Stimulated activated memory B cell treated with anti-CD40 and anti-IgM and Interleukin-4, amounts not matched to agents 10 μg/mL and 1 μg/mL and 100 μg/mL, for 72 hours (primary cell): ENCODE results near the gene CDKAL1.

Experiments
- ATAC-seq: fragments of 150-1000 bp; cut with Tn5 transposase; 2 replicates; pipeline ENCODE4 v1.10.0; 2021
- H3K27ac Mint-ChIP-seq: one replicate; pipeline ENCODE4 v1.8.0; 2022; ENCODE audit warnings: mild to moderate bottlenecking, mixed read lengths
- H3K27me3 Mint-ChIP-seq: one replicate; pipeline ENCODE4 v1.8.0; 2022; ENCODE audit warnings: mixed read lengths
- H3K36me3 Mint-ChIP-seq: one replicate; pipeline ENCODE4 v1.8.0; 2022; ENCODE audit warnings: mixed read lengths
- H3K4me1 Mint-ChIP-seq: one replicate; pipeline ENCODE4 v1.8.0; 2022; ENCODE audit warnings: mixed read lengths
- H3K4me3 Mint-ChIP-seq: one replicate; pipeline ENCODE4 v1.8.0; 2022; ENCODE audit warnings: mild to moderate bottlenecking, moderate library complexity, mixed read lengths
- H3K9me3 Mint-ChIP-seq: one replicate; pipeline ENCODE4 v1.8.0; 2022; ENCODE audit warnings: mixed read lengths

Gene CDKAL1

DNA sequence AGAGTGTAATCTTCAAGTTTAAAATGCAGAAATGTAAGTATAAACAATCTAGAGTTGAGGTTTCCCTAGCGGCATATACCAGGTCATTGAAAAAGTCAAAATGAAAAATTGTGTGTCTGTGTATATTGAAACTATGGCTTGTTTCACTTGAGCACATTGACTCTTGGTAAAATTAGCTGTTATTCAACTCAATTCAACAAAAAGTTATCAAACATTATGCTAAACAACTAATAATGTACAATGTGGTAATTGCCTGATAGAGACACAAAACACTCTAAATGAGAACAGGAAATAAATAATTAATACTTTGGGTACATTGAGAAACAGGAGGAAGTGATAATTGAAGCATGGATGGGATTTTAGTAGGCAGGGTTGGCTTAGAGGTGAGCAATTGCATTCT, 444.8 kb downstream of the CDKAL1 start:
- Mint-ChIP-seq H3K27ac (no peak overlapping the region), H3K36me3 (peaks cover 32% of the 10 kb centered on the region), H3K9me3 (peaks cover 8% of the 10 kb centered on the region), H3K27me3 (no peaks in the 10 kb centered on the region), H3K4me1 (no peaks in the 10 kb centered on the region), H3K4me3 (no peak overlapping the region)
- ATAC-seq = no peak

- Mint-ChIP-seq H3K27ac (no peak overlapping the region), H3K4me3 (no peak overlapping the region), H3K36me3 (peaks cover 57% of the 10 kb centered on the region), H3K9me3 (peaks cover 15% of the 10 kb centered on the region), H3K4me1 (no peaks in the 10 kb centered on the region), H3K27me3 (no peaks in the 10 kb centered on the region)
- ATAC-seq = no peak
Measured at GRCh38 chr6:20983961-20984360, 449.7 kb downstream of the CDKAL1 start.

GRCh38 chr6:20985821-20986220, 451.6 kb downstream of the CDKAL1 start:
- Mint-ChIP-seq H3K27me3 (no peaks in the 10 kb centered on the region), H3K4me3 (no peak overlapping the region), H3K36me3 (peaks cover 50% of the 10 kb centered on the region), H3K9me3 (peaks cover 12% of the 10 kb centered on the region), H3K4me1 (no peaks in the 10 kb centered on the region), H3K27ac (no peak overlapping the region)
- no peak for ATAC-seq

- no peaks in the 10 kb centered on the region for H3K27me3 Mint-ChIP-seq
- H3K4me3 Mint-ChIP-seq = no peak overlapping the region
- H3K4me1 Mint-ChIP-seq = peaks cover 2% of the 10 kb centered on the region
- H3K27ac Mint-ChIP-seq = no peak overlapping the region
- no peak for ATAC-seq
- peaks cover 41% of the 10 kb centered on the region for H3K36me3 Mint-ChIP-seq
- H3K9me3 Mint-ChIP-seq = no peaks in the 10 kb centered on the region
Measured at GRCh38 chr6:20991910-20992309, 457.7 kb downstream of the CDKAL1 start.

DNA sequence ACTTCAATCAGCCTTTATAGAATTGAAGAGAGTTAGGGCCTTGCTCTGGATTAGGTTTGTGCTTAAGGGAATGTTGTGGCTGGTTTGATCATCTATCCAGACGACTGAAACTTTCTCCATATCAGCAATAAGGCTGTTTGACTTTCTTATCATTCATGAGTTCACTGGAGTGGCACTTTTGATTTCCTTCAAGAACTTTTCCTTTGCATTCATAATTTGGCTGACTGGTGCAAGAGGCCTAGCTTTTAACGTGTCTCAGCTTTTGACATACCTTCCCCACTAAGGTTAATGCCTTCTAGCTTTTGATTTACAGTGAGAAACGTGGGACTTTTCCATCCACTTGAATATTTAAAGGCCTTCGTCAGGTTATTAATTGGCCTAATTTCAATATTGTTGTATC, 461.8 kb downstream of the CDKAL1 start:
- no peaks in the 10 kb centered on the region for H3K9me3 Mint-ChIP-seq
- no peak overlapping the region for H3K27ac Mint-ChIP-seq
- no peaks in the 10 kb centered on the region for H3K27me3 Mint-ChIP-seq
- no peak overlapping the region for H3K4me3 Mint-ChIP-seq
- H3K36me3 Mint-ChIP-seq = peaks cover 41% of the 10 kb centered on the region
- H3K4me1 Mint-ChIP-seq = peaks cover 16% of the 10 kb centered on the region
- no peak for ATAC-seq

DNA sequence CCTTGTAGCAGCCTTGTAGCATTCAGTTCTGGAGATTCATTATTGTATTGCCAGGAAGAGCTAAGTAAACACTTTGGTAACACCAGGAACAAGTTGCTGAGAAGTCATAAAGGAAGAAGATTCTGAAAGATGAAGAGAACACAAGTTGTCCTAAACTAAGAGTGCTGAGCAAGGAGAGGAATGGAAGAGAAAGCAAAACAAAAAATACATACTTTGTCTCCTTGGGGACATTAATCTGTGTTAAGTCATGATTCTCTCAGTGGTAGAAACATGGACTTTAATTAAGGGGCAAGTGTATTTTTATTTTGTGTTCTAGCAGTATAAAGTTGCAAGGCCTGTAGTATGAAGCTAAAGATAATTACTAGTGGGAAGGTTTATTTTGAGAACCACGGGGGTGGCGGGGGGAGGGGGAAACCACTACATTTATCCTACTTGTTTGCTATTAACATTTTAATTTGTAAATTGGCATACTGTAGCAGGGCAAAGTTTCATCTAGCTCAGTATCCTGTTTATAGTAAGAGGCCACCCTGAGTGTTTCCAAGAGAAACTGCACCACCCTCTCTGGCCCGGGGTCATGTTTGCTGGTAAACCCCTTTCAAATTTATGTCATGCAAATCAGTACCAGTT, 463.0 kb downstream of the CDKAL1 start:
- Mint-ChIP-seq H3K4me3 (no peak overlapping the region), H3K4me1 (peaks cover 16% of the 10 kb centered on the region), H3K9me3 (no peaks in the 10 kb centered on the region), H3K36me3 (peaks cover 51% of the 10 kb centered on the region), H3K27ac (no peak overlapping the region), H3K27me3 (no peaks in the 10 kb centered on the region)
- ATAC-seq = no peak

- no peaks in the 10 kb centered on the region for H3K9me3 Mint-ChIP-seq
- no peak overlapping the region for H3K27ac Mint-ChIP-seq
- ATAC-seq = no peak
- H3K4me1 Mint-ChIP-seq = peaks cover 18% of the 10 kb centered on the region
- H3K27me3 Mint-ChIP-seq = no peaks in the 10 kb centered on the region
- peaks cover 51% of the 10 kb centered on the region for H3K36me3 Mint-ChIP-seq
- no peak overlapping the region for H3K4me3 Mint-ChIP-seq
Measured at GRCh38 chr6:20997770-20998147, 463.5 kb downstream of the CDKAL1 start.

- no peaks in the 10 kb centered on the region for H3K27me3 Mint-ChIP-seq
- H3K36me3 Mint-ChIP-seq = peaks cover 48% of the 10 kb centered on the region
- ATAC-seq = no peak
- no peak overlapping the region for H3K27ac Mint-ChIP-seq
- H3K9me3 Mint-ChIP-seq = no peaks in the 10 kb centered on the region
- no peak overlapping the region for H3K4me3 Mint-ChIP-seq
- peaks cover 29% of the 10 kb centered on the region for H3K4me1 Mint-ChIP-seq
Measured at GRCh38 chr6:20998748-20999448, 464.6 kb downstream of the CDKAL1 start.

DNA sequence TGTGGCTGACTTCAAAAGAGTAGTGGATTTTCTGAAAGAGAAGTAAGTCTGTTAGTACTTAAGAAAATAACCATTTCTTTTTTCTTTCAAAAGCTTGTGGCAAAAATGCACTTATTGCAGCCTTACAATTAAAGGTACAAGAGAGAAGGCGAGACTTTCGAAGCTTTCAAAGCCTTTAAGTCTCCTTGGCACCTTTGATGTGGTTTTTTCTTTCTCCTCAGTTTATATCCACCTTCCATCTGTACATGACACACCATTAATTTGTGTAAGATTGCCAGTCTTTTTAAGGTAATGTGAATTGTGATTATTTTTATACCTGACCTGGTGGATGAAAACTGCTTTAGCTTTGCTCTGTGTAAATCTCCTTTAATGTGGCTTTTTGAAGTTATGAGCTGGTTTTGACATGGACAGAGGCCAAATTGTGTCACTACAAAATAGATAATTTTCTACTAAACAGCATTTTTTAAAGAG, 466.1 kb downstream of the CDKAL1 start:
- Mint-ChIP-seq H3K36me3 (peaks cover 35% of the 10 kb centered on the region), H3K27me3 (no peaks in the 10 kb centered on the region), H3K9me3 (no peaks in the 10 kb centered on the region), H3K27ac (no peak overlapping the region), H3K4me1 (peaks cover 40% of the 10 kb centered on the region), H3K4me3 (no peak overlapping the region)
- no peak for ATAC-seq

- H3K4me3 Mint-ChIP-seq = no peak overlapping the region
- no peak for ATAC-seq
- no peak overlapping the region for H3K27ac Mint-ChIP-seq
- H3K36me3 Mint-ChIP-seq = peaks cover 25% of the 10 kb centered on the region
- H3K4me1 Mint-ChIP-seq = peaks cover 47% of the 10 kb centered on the region
- no peaks in the 10 kb centered on the region for H3K9me3 Mint-ChIP-seq
- H3K27me3 Mint-ChIP-seq = no peaks in the 10 kb centered on the region
Measured at GRCh38 chr6:21001736-21002135, 467.5 kb downstream of the CDKAL1 start.

GRCh38 chr6:21003780-21004541, 469.7 kb downstream of the CDKAL1 start:
- H3K4me3 Mint-ChIP-seq = peak overlapping the region; percentile 60
- peak overlapping the region; percentile 78 for H3K27ac Mint-ChIP-seq
- no peaks in the 10 kb centered on the region for H3K27me3 Mint-ChIP-seq
- H3K4me1 Mint-ChIP-seq = peaks cover 36% of the 10 kb centered on the region
- H3K9me3 Mint-ChIP-seq = no peaks in the 10 kb centered on the region
- peaks cover 31% of the 10 kb centered on the region for H3K36me3 Mint-ChIP-seq
- peak; percentile 64 for ATAC-seq

GRCh38 chr6:21005816-21006570, 471.7 kb downstream of the CDKAL1 start:
- ATAC-seq = peak; percentile 83
- no peaks in the 10 kb centered on the region for H3K9me3 Mint-ChIP-seq
- H3K27me3 Mint-ChIP-seq = no peaks in the 10 kb centered on the region
- no peak overlapping the region for H3K27ac Mint-ChIP-seq
- H3K4me1 Mint-ChIP-seq = peaks cover 31% of the 10 kb centered on the region
- no peak overlapping the region for H3K4me3 Mint-ChIP-seq
- H3K36me3 Mint-ChIP-seq = peaks cover 36% of the 10 kb centered on the region

DNA sequence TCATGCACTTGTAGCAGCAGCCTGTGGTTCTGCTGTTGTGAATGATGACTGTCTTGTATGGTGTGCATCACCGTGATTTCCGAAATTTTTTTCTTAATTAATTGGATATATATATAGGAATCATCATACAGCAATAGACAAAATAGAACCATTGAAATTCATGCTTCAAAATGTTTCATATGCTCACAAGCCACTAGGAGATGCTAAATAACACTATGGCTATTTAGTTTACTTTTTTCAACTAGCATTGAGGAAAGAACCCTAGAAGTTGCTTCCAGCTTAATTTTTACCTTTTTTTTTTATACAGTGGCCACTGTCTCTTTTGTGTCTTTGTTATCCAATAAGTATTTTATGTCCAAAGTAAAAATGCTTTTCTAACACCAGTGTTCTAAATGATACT, 485.4 kb downstream of the CDKAL1 start:
- peaks cover 15% of the 10 kb centered on the region for H3K4me1 Mint-ChIP-seq
- H3K4me3 Mint-ChIP-seq = no peak overlapping the region
- no peak for ATAC-seq
- peaks cover 3% of the 10 kb centered on the region for H3K9me3 Mint-ChIP-seq
- H3K36me3 Mint-ChIP-seq = peaks cover 11% of the 10 kb centered on the region
- no peak overlapping the region for H3K27ac Mint-ChIP-seq
- H3K27me3 Mint-ChIP-seq = no peaks in the 10 kb centered on the region

DNA sequence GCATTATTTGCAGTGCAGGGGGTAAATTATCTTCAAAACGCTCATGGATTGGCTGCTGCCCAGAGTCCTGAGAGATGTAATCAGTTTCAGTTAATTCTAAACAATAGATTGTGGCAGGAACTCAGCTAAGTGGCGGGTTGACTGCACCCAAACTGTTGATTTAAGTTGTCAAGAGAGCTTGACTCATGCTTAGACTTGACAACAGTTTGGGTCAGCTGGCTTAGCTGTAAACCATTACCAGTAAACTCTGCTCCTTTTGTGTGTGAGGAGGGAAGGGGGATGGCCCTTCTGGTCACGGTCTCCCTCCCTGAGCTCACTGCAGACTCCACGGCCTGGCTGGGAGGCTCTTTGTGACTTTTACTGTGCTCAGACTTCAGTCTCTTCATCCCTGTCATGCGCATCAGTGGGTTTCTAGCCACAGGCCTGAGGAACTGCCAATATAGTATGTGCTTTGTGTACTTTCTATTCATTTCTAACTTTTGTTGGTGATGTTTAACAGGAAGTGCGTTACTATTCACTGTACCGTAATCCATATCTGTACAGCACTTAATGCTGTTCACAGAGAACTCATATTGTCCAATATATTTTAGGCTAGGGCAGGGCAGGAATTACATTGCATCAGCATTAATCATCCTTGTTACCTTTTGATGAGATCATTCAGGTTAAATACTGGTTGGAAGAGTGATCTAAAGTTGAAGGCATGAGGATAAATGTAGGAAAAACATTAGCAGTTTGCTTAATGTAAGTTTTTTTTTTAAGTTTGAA, 488.3 kb downstream of the CDKAL1 start:
- peaks cover 10% of the 10 kb centered on the region for H3K36me3 Mint-ChIP-seq
- H3K27ac Mint-ChIP-seq = peak overlapping the region; percentile 86
- peaks cover 15% of the 10 kb centered on the region for H3K4me1 Mint-ChIP-seq
- H3K9me3 Mint-ChIP-seq = no peaks in the 10 kb centered on the region
- H3K27me3 Mint-ChIP-seq = no peaks in the 10 kb centered on the region
- ATAC-seq = peak; percentile 95
- H3K4me3 Mint-ChIP-seq = peak overlapping the region; percentile 31
